ENCODE measurements around the gene TTC28.

TTC28 gene

DNA sequence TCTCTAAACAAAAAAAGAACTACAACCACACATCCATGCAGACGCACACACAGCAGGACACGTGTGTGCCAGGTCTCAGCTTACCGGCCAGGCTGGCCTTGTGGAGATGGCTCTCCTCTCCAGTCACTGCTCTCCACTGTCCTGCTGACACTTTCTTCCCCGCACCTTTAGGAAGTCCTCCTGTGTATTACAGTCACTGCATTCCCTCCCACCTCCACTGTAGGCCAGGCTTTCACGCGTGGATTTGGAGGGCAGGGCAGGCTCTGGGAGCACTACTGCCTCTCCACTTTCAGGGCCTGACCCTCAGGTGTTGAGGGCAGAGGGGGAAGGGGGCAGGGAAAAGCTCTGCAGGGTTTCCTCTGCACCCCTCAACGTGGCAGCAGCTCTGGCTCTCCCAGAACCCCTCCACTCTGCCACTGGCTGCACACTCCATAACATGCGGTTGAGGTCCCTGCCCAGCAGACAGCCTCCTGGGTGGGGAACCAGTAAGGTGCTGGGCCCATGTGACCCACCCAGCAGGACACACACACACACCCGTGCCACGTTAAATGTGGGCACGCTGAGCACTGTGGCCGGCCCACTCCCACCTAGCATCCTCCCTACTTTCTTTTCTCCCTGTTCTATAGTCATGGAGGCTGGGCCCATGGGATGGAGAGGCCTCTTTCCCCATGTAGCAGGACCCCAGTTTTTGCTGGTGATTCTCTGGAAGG lies 653.6 kb downstream of the TTC28 start:
- no peak overlapping the region for H3K4me3 ChIP-seq (ENCODE audit: low read depth, low read length)
- no peak for TF ChIP-seq CTCF (IDR thresholded peaks at IDR 0.05; ENCODE audit: borderline replicate concordance, insufficient read depth, low read depth, low read length)

GRCh38 chr22:28025333-28025732 lies 654.3 kb downstream of the TTC28 start:
- TF ChIP-seq CTCF (IDR thresholded peaks at IDR 0.05; ENCODE audit: borderline replicate concordance, insufficient read depth, low read depth, low read length): no peak
- no peak overlapping the region for H3K4me3 ChIP-seq (ENCODE audit: low read depth, low read length)

DNA sequence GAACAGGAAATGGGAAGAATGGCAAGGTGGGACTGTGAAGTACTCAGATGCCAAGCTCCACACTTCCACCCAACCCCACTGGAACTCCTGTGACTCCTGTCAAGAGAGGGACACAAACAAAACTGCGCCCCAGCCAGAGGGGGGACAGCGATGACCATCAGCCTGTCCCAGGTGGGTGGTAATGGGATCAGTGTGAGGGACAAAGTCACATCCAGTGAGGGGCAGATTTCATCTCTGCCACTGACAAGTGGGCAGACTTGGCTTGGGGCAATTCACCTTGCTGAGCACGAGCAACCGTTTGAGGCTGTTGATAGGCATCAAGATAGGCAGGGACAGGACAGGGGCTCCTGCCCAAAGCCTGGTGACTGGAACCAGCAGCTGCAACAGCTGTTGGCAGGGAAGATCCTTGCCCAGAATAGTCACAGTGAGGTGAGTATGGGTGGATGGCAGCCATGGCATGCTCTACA lies 655.2 kb downstream of the TTC28 start:
- TF ChIP-seq CTCF (IDR thresholded peaks at IDR 0.05; ENCODE audit: borderline replicate concordance, insufficient read depth, low read depth, low read length): no peak
- H3K4me3 ChIP-seq (ENCODE audit: low read depth, low read length): no peak overlapping the region

DNA sequence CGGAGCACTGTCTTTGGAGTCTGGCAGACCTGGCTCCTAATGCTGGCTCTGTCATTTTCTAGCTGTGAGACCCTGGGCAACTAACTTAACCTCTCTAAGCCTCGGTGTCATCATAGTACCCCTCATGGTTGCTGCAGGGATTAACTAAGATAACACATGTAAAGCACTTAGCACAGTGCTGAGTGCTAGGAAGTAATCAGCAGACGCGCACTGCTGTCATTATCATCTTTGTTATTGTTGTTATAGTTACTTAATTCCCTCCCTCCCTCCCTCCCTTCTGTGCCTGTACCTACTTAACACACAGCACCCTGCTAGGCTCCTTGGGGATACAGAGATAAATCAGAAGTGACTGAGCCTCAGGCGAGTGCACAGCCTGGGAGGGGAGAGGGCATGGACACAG lies 655.9 kb downstream of the TTC28 start:
- H3K4me3 ChIP-seq (ENCODE audit: low read depth, low read length): no peak overlapping the region
- TF ChIP-seq CTCF (IDR thresholded peaks at IDR 0.05; ENCODE audit: borderline replicate concordance, insufficient read depth, low read depth, low read length): no peak

DNA sequence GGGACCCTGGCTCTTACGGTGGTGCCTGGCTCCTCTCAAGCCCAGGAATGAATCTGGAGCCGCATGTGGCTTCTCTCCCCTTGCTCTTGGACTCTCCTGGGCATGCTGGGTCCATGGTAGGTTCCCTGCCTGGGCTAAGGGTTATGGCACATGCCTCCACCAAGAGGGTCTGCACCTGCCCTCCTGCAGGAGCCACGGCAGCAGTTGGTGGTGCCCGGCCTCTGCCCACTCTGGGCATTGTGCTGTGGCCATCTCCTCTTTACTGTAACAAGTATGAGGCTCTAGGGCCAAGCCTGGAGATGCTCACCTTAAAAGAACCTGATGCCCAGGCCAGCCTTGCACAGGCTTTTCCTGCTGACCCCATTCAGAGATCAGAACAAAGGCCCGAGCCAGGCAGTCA lies 656.6 kb downstream of the TTC28 start:
- no peak overlapping the region for H3K4me3 ChIP-seq (ENCODE audit: low read depth, low read length)
- no peak for TF ChIP-seq CTCF (IDR thresholded peaks at IDR 0.05; ENCODE audit: borderline replicate concordance, insufficient read depth, low read depth, low read length)

DNA sequence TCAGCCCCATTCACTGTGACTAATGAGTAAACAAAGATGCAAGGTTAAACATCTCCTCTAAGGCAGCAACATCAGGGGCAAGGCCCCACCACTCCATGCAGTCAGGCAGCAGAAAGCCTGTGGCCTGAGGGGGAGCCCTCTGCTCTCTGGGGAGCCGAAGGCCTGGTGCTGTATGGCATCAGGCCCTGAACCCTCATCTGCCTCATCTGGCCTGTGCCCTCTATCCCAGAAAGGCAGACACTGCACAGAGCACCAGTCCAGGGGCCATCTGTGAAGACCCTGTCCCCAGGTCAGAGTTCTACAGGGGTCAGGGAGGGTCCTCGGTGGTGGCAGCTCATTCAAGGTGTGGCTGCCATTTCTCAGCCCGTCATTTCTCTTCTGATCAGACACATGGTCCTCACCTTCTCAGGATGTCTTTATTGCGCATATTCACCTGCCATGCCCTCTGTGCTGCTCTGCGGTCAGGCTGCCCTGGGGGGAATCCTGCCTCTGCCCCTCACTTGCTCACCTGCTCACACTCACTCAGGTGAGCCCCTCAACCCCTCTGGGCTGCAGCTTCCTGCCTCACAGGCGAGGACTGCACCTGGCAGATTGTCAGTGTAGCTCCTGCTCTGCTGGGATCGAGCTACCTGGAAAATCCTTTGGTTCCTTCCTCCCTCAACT lies 657.5 kb downstream of the TTC28 start:
- no peak overlapping the region for H3K4me3 ChIP-seq (ENCODE audit: low read depth, low read length)
- no peak for TF ChIP-seq CTCF (IDR thresholded peaks at IDR 0.05; ENCODE audit: borderline replicate concordance, insufficient read depth, low read depth, low read length)

All from GM12875 (cell line).